ENCODE measurements around the gene NTM.

GRCh38 chr11:132330515-132330914 is 960.1 kb downstream of the NTM start:
- TF ChIP-seq NFYB (CRISPR knock-in tag; conservative IDR thresholded peaks at IDR 0.05; ENCODE audit: low read depth) (no peak), NR2C2 (CRISPR knock-in tag; IDR thresholded peaks at IDR 0.05) (no peak), CREM (CRISPR knock-in tag; IDR thresholded peaks at IDR 0.05) (no peak), HMGA2 (CRISPR knock-in tag; IDR thresholded peaks at IDR 0.05) (no peak), GTF2I (CRISPR knock-in tag; conservative IDR thresholded peaks at IDR 0.05) (no peak), MXD4 (CRISPR knock-in tag; IDR thresholded peaks at IDR 0.05; ENCODE audit: borderline replicate concordance) (no peak)
- TF ChIP-seq, protein P1, sequence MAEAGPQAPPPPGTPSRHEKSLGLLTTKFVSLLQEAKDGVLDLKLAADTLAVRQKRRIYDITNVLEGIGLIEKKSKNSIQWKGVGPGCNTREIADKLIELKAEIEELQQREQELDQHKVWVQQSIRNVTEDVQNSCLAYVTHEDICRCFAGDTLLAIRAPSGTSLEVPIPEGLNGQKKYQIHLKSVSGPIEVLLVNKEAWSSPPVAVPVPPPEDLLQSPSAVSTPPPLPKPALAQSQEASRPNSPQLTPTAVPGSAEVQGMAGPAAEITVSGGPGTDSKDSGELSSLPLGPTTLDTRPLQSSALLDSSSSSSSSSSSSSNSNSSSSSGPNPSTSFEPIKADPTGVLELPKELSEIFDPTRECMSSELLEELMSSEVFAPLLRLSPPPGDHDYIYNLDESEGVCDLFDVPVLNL (CRISPR knock-in tag; IDR thresholded peaks at IDR 0.05; ENCODE audit: borderline replicate concordance, low read depth), result no peak
